Melanocyte of skin (primary cell): ENCODE data around the gene KIAA0586. TPM values are rescaled to one million over a fixed set of nuclear protein-coding genes. Genes with fewer than 3 reads are reported as not detected.

ENCODE experiments used
- small RNA-seq, 2 donors: library from RNA; depleted of rRNA; stranded (forward); fragments of <200 nt; gene quantifications; one replicate each; pipeline ENCODE3, GENCODE V24; 2012
- total RNA-seq, 2 donors: library from RNA; depleted of rRNA; stranded (reverse); fragments of >200 nt; gene quantifications; 2 replicates each; pipeline ENCODE4 v1.2.3, GENCODE V29; 2012

KIAA0586 gene
- total RNA-seq = 10 to 100 TPM; 32.3 to 34.1 TPM

GRCh38 chr14:58427281-58428117 is at the start of gene KIAA0586, which contains the start of gene TIMM9:
TSS of gene KIAA0586 (plus strand) at chr14:58427719. CDS start at chr14:58428265, 546 bp downstream.
TSS of gene TIMM9 (minus strand) at chr14:58427531. CDS start at chr14:58411945, 15,586 bp downstream.

GRCh38 chr14:58395812-58396788 is 31.4 kb upstream of the KIAA0586 start, which contains the start of gene TOMM20L:
TSS of gene TOMM20L (plus strand) at chr14:58395930. CDS start at chr14:58395958, 28 bp downstream.

Small RNA genes lying within 50 kb of the gene (small RNA-seq; reads per million reads assigned to genes)
- gene HSBP1P1 (0 reads per million in 2 donors), gene RF00019 (0 reads per million in 2 donors)

Other genes with a start within 250 kb of the KIAA0586 start
- 10 to 100 TPM; 46.6 to 51.6 TPM for gene ACTR10, start 227.6 kb upstream of the KIAA0586 start, total RNA-seq
- gene PSMA3, start 182.9 kb upstream of the KIAA0586 start, total RNA-seq = 100 to 1,000 TPM; 119 to 226 TPM
- 1 to 10 TPM; 7.0 to 9.6 TPM for gene ARID4A, start 129.2 kb upstream of the KIAA0586 start, total RNA-seq
- gene TOMM20L, start 31.8 kb upstream of the KIAA0586 start, total RNA-seq = not detected
- 10 to 100 TPM; 19.6 to 30.6 TPM for gene TIMM9, start 188 bp upstream of the KIAA0586 start, total RNA-seq
- under 1 TPM in 1 of 2 donors, not detected in 1; 0.33 TPM for gene DACT1, start 210.2 kb downstream of the KIAA0586 start, total RNA-seq